ENCODE data around the gene SLC30A1.

The SLC30A1 gene

GRCh38 chr1:211620097-211620496 lies 41.1 kb upstream of the SLC30A1 start:
- no peak for TF ChIP-seq CTCF (IDR thresholded peaks at IDR 0.05; ENCODE audit: low read depth, low read length)
- no peak for DNase-seq (ENCODE audit: low read depth in 2 of 2)

GRCh38 chr1:211619033-211619996 lies 40.4 kb upstream of the SLC30A1 start:
- no peak for DNase-seq (ENCODE audit: low read depth in 2 of 2)
- H3K4me3 ChIP-seq (replicated peaks in 1 of 2; ENCODE audit: low read depth in 2 of 2, low read length in 2 of 2), result no peak overlapping the region
- no peak for TF ChIP-seq CTCF (IDR thresholded peaks at IDR 0.05; ENCODE audit: low read depth, low read length)

More at GRCh38 chr1:211620097-211620496, 41.1 kb upstream of the SLC30A1 start:
- H3K4me3 ChIP-seq (replicated peaks in 1 of 2; ENCODE audit: low read depth in 2 of 2, low read length in 2 of 2), result no peak overlapping the region

GRCh38 chr1:211616965-211617297 lies 38.0 kb upstream of the SLC30A1 start:
- no peak for DNase-seq (ENCODE audit: low read depth in 2 of 2)

GRCh38 chr1:211616231-211616964 lies 37.4 kb upstream of the SLC30A1 start:
- no peak for TF ChIP-seq CTCF (IDR thresholded peaks at IDR 0.05; ENCODE audit: low read depth, low read length)
- H3K4me3 ChIP-seq (replicated peaks in 1 of 2; ENCODE audit: low read depth in 2 of 2, low read length in 2 of 2), result no peak overlapping the region
- DNase-seq (ENCODE audit: low read depth in 2 of 2), result peak in 1 of 2 donors; percentile 94

More at GRCh38 chr1:211616965-211617297, 38.0 kb upstream of the SLC30A1 start:
- TF ChIP-seq CTCF (IDR thresholded peaks at IDR 0.05; ENCODE audit: low read depth, low read length), result no peak
- H3K4me3 ChIP-seq (replicated peaks in 1 of 2; ENCODE audit: low read depth in 2 of 2, low read length in 2 of 2), result no peak overlapping the region

GRCh38 chr1:211614615-211615014 lies 35.7 kb upstream of the SLC30A1 start:
- no peak for DNase-seq (ENCODE audit: low read depth in 2 of 2)
- TF ChIP-seq CTCF (IDR thresholded peaks at IDR 0.05; ENCODE audit: low read depth, low read length), result no peak
- H3K4me3 ChIP-seq (replicated peaks in 1 of 2; ENCODE audit: low read depth in 2 of 2, low read length in 2 of 2), result no peak overlapping the region

GRCh38 chr1:211613951-211614350 lies 35.0 kb upstream of the SLC30A1 start:
- no peak for DNase-seq (ENCODE audit: low read depth in 2 of 2)
- no peak for TF ChIP-seq CTCF (IDR thresholded peaks at IDR 0.05; ENCODE audit: low read depth, low read length)
- no peak overlapping the region for H3K4me3 ChIP-seq (replicated peaks in 1 of 2; ENCODE audit: low read depth in 2 of 2, low read length in 2 of 2)
